ENCODE data around the gene NCL. TPM values are rescaled to one million over a fixed set of nuclear protein-coding genes. Genes with fewer than 3 reads are reported as not detected.
A peak's percentile ranks its signal among the peaks of the same experiment; 100 is the strongest.
"Not testable (repeated sequence)": the region's sequence is repeated elsewhere in the genome, so short reads cannot be mapped to it uniquely, and the experiment has no call there.

Gene NCL
- total RNA-seq, 1 donor from 2014 or later = 110 TPM

DNA sequence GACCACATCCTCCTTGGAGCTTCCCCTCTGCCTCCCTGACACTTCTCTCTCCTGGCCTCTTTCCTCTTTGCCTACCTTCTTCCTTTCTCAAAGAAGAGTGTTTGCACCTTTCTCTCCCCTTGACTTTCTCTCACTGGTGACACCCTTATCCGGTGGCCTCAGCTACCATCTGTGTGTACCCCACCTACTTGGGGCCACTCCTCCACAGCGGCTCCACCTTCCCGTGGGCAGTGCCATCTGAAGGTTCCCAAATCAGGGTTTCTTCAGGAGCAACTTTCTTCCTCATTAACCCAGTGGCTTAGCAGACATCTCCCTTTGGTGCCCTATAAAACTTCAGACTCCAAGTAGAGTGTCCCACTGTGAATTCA, 5.3 kb upstream of the NCL start:
- no peak overlapping the region for H3K9ac ChIP-seq (ENCODE audit: low read depth in 1 of 3, low read length in 3 of 3)
- no peaks in the 10 kb centered on the region for H3K36me3 ChIP-seq (ENCODE audit: control insufficient read depth in 3 of 3, insufficient read depth in 3 of 3, low read length in 3 of 3)
- peaks cover 4 to 9% (median 6%) of the 10 kb centered on the region in 3 donors for H3K4me1 ChIP-seq (ENCODE audit: control insufficient read depth in 3 of 3, insufficient read depth in 3 of 3, low read length in 3 of 3)
- no peak overlapping the region for H3K4me3 ChIP-seq (ENCODE audit: low read length in 3 of 3)
- H3K27ac ChIP-seq (ENCODE audit: low read depth, low read length) = no peak overlapping the region
- no peaks in the 10 kb centered on the region for H3K27me3 ChIP-seq (ENCODE audit: control insufficient read depth in 3 of 3, insufficient read depth in 3 of 3, low read length in 3 of 3)
- H3K9me3 ChIP-seq (ENCODE audit: control insufficient read depth in 3 of 3, low read length in 3 of 3) = no peaks in the 10 kb centered on the region

- no peaks in the 10 kb centered on the region for H3K9me3 ChIP-seq (ENCODE audit: control insufficient read depth in 3 of 3, low read length in 3 of 3)
- H3K36me3 ChIP-seq (ENCODE audit: control insufficient read depth in 3 of 3, insufficient read depth in 3 of 3, low read length in 3 of 3) = peaks cover 0 to 4% (median 2%) of the 10 kb centered on the region in 3 donors
- no peaks in the 10 kb centered on the region for H3K27me3 ChIP-seq (ENCODE audit: control insufficient read depth in 3 of 3, insufficient read depth in 3 of 3, low read length in 3 of 3)
- H3K4me1 ChIP-seq (ENCODE audit: control insufficient read depth in 3 of 3, insufficient read depth in 3 of 3, low read length in 3 of 3) = peaks cover 12 to 16% (median 12%) of the 10 kb centered on the region in 3 donors
- no peak overlapping the region for H3K4me3 ChIP-seq (ENCODE audit: low read length in 3 of 3)
- H3K9ac ChIP-seq (ENCODE audit: low read depth in 1 of 3, low read length in 3 of 3) = no peak overlapping the region
- H3K27ac ChIP-seq (ENCODE audit: low read depth, low read length) = no peak overlapping the region
Observed at GRCh38 chr2:231467613-231468530, 3.6 kb upstream of the NCL start.

GRCh38 chr2:231467016-231467545, 2.8 kb upstream of the NCL start:
- no peaks in the 10 kb centered on the region for H3K9me3 ChIP-seq (ENCODE audit: control insufficient read depth in 3 of 3, low read length in 3 of 3)
- no peak overlapping the region for H3K9ac ChIP-seq (ENCODE audit: low read depth in 1 of 3, low read length in 3 of 3)
- no peak overlapping the region for H3K27ac ChIP-seq (ENCODE audit: low read depth, low read length)
- H3K4me1 ChIP-seq (ENCODE audit: control insufficient read depth in 3 of 3, insufficient read depth in 3 of 3, low read length in 3 of 3) = peaks cover 14 to 23% (median 19%) of the 10 kb centered on the region in 3 donors
- H3K27me3 ChIP-seq (ENCODE audit: control insufficient read depth in 3 of 3, insufficient read depth in 3 of 3, low read length in 3 of 3) = no peaks in the 10 kb centered on the region
- H3K4me3 ChIP-seq (ENCODE audit: low read length in 3 of 3) = no peak overlapping the region
- H3K36me3 ChIP-seq (ENCODE audit: control insufficient read depth in 3 of 3, insufficient read depth in 3 of 3, low read length in 3 of 3) = peaks cover 0 to 11% (median 10%) of the 10 kb centered on the region in 3 donors

GRCh38 chr2:231464576-231465540, 574 bp upstream of the NCL start:
- Histone ChIP-seq H3K4me3 (ENCODE audit: low read length in 3 of 3) (peak overlapping the region; percentile 84 to 89 (median 89)), H3K27ac (ENCODE audit: low read depth, low read length) (peak overlapping the region; percentile 99), H3K27me3 (ENCODE audit: control insufficient read depth in 3 of 3, insufficient read depth in 3 of 3, low read length in 3 of 3) (no peaks in the 10 kb centered on the region), H3K36me3 (ENCODE audit: control insufficient read depth in 3 of 3, insufficient read depth in 3 of 3, low read length in 3 of 3) (peaks cover 18 to 30% (median 29%) of the 10 kb centered on the region in 3 donors), H3K9me3 (ENCODE audit: control insufficient read depth in 3 of 3, low read length in 3 of 3) (no peaks in the 10 kb centered on the region), H3K9ac (ENCODE audit: low read depth in 1 of 3, low read length in 3 of 3) (peak overlapping the region; percentile 95 to 99 (median 96)), H3K4me1 (ENCODE audit: control insufficient read depth in 3 of 3, insufficient read depth in 3 of 3, low read length in 3 of 3) (peaks cover 22 to 32% (median 26%) of the 10 kb centered on the region in 3 donors)

- Histone ChIP-seq H3K4me1 (ENCODE audit: control insufficient read depth in 3 of 3, insufficient read depth in 3 of 3, low read length in 3 of 3) (peaks cover 22 to 32% (median 26%) of the 10 kb centered on the region in 3 donors), H3K4me3 (ENCODE audit: low read length in 3 of 3) (peak overlapping the region; percentile 88 to 99 (median 96)), H3K27me3 (ENCODE audit: control insufficient read depth in 3 of 3, insufficient read depth in 3 of 3, low read length in 3 of 3) (no peaks in the 10 kb centered on the region), H3K27ac (ENCODE audit: low read depth, low read length) (peak overlapping the region; percentile 99), H3K9me3 (ENCODE audit: control insufficient read depth in 3 of 3, low read length in 3 of 3) (no peaks in the 10 kb centered on the region), H3K36me3 (ENCODE audit: control insufficient read depth in 3 of 3, insufficient read depth in 3 of 3, low read length in 3 of 3) (peaks cover 37 to 50% (median 49%) of the 10 kb centered on the region in 3 donors), H3K9ac (ENCODE audit: low read depth in 1 of 3, low read length in 3 of 3) (peak overlapping the region; percentile 99 to 100 (median 99))
Observed at GRCh38 chr2:231462729-231463465, 1.4 kb downstream of the NCL start.

- peaks cover 22 to 32% (median 26%) of the 10 kb centered on the region in 3 donors for H3K4me1 ChIP-seq (ENCODE audit: control insufficient read depth in 3 of 3, insufficient read depth in 3 of 3, low read length in 3 of 3)
Observed at GRCh38 chr2:231461516-231461971, 2.7 kb downstream of the NCL start.

DNA sequence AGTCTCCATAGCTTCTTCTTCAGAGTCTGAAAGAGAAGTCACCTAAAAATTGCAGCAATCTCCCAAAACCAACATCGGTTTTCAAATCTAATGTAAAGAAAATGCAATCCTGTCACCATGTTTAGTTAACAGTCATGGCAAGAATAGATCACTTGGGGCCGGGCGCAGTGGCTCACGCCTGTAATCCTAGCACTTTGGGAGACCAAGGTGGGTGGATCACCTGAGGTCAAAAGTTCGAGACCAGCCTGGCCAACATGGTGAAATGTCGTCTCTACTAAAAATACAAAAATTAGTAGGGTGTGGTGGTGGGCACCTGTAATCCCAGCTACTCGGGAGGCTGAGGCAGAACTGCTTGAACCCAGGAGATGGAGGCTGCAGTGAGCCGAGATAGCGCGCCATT, 3.4 kb downstream of the NCL start:
- Histone ChIP-seq H3K36me3 (ENCODE audit: control insufficient read depth in 3 of 3, insufficient read depth in 3 of 3, low read length in 3 of 3) (peaks cover 57 to 70% (median 69%) of the 10 kb centered on the region in 3 donors), H3K4me1 (ENCODE audit: control insufficient read depth in 3 of 3, insufficient read depth in 3 of 3, low read length in 3 of 3) (peaks cover 22 to 32% (median 26%) of the 10 kb centered on the region in 3 donors)
- not testable (repeated sequence) for H3K27ac ChIP-seq (ENCODE audit: low read depth, low read length); H3K27me3 ChIP-seq (ENCODE audit: control insufficient read depth in 3 of 3, insufficient read depth in 3 of 3, low read length in 3 of 3); H3K4me3 ChIP-seq (ENCODE audit: low read length in 3 of 3); H3K9ac ChIP-seq (ENCODE audit: low read depth in 1 of 3, low read length in 3 of 3); H3K9me3 ChIP-seq (ENCODE audit: control insufficient read depth in 3 of 3, low read length in 3 of 3)

More at GRCh38 chr2:231461516-231461971, 2.7 kb downstream of the NCL start:
- Histone ChIP-seq H3K4me3 (ENCODE audit: low read length in 3 of 3) (no peak overlapping the region), H3K9me3 (ENCODE audit: control insufficient read depth in 3 of 3, low read length in 3 of 3) (no peaks in the 10 kb centered on the region), H3K9ac (ENCODE audit: low read depth in 1 of 3, low read length in 3 of 3) (no peak overlapping the region), H3K36me3 (ENCODE audit: control insufficient read depth in 3 of 3, insufficient read depth in 3 of 3, low read length in 3 of 3) (peaks cover 50 to 63% (median 62%) of the 10 kb centered on the region in 3 donors), H3K27me3 (ENCODE audit: control insufficient read depth in 3 of 3, insufficient read depth in 3 of 3, low read length in 3 of 3) (no peaks in the 10 kb centered on the region), H3K27ac (ENCODE audit: low read depth, low read length) (no peak overlapping the region)

DNA sequence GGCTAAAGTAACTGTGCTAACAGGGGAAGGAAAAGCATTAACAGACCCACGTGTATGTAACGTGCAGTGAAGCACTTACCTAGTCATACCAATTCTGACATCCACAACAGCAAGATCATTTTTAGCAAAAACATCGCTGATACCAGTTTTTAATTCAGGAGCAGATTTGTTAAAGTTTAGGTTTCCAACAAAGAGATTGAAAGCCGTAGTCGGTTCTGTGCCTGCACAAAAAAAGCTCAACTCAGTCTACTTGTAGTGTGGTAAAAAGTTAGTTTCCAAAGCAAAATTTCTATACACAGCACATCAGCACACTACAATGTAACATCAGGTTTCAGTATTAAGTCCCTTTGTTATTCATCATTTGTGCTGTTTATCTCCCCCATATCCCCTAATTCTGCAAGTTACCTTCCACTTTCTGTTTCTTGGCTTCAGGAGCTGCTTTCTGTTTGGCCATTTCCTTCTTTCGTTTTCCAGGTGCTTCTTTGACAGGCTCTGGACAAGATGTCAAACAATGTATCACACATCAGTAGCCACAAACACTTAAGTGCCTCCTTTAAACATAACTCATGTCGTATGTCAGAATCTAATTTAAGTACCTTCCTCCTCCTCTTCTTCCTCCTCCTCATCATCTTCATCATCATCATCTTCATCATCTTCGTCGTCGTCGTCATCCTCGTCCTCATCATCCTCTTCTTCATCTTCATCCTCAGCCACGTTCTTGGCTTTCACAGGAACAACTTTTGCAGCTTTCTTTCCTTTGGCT, 4.0 kb downstream of the NCL start:
- H3K36me3 ChIP-seq (ENCODE audit: control insufficient read depth in 3 of 3, insufficient read depth in 3 of 3, low read length in 3 of 3) = peaks cover 63 to 76% (median 75%) of the 10 kb centered on the region in 3 donors
- H3K4me1 ChIP-seq (ENCODE audit: control insufficient read depth in 3 of 3, insufficient read depth in 3 of 3, low read length in 3 of 3) = peaks cover 18 to 26% (median 24%) of the 10 kb centered on the region in 3 donors
- no peaks in the 10 kb centered on the region for H3K9me3 ChIP-seq (ENCODE audit: control insufficient read depth in 3 of 3, low read length in 3 of 3)
- H3K27ac ChIP-seq (ENCODE audit: low read depth, low read length) = no peak overlapping the region
- H3K9ac ChIP-seq (ENCODE audit: low read depth in 1 of 3, low read length in 3 of 3) = no peak overlapping the region
- H3K27me3 ChIP-seq (ENCODE audit: control insufficient read depth in 3 of 3, insufficient read depth in 3 of 3, low read length in 3 of 3) = no peaks in the 10 kb centered on the region
- no peak overlapping the region for H3K4me3 ChIP-seq (ENCODE audit: low read length in 3 of 3)
